K562 (cell line): ENCODE data around the gene GSG1L2. TPM values are rescaled to one million over a fixed set of nuclear protein-coding genes. Genes with fewer than 3 reads are reported as not detected.

Experiments
- HDAC1 ChIP-seq, 2 experiments: fragments of 450-650 bp; IDR thresholded peaks; 2 replicates each; pipeline ENCODE4 v1.6.1; 2016 to 2017; ENCODE audit warnings: inconsistent platforms in 1 of 2, mild to moderate bottlenecking in 1 of 2, moderate library complexity in 1 of 2
- HDAC3 ChIP-seq: fragments of 450-650 bp; IDR thresholded peaks from 2 replicates; pipeline ENCODE4 v1.6.1; 2018; ENCODE audit warnings: borderline replicate concordance, mild to moderate bottlenecking, moderate library complexity; ENCODE audit not compliant: partially characterized antibody
- L3MBTL2 ChIP-seq: fragments of 450-650 bp; IDR thresholded peaks from 2 replicates; pipeline ENCODE4 v1.6.1; 2016; ENCODE audit warnings: mild to moderate bottlenecking, moderate library complexity
- MYNN ChIP-seq, 2 experiments: sonication (generic); formaldehyde crosslinking in 1 of 2; IDR thresholded peaks; 2 replicates each; pipeline versions ENCODE4 v1.5.0 to v1.6.1; 2016 to 2020; ENCODE audit warnings: antibody characterized with exemption in 1 of 2, missing genetic modification reagents in 1 of 2
- NONO ChIP-seq, 2 experiments: fragments of 200-400 bp in 1 of 2; fragments of 450-650 bp in 1 of 2; formaldehyde crosslinking in 1 of 2; IDR thresholded peaks; 2 replicates each; pipeline ENCODE4 v1.6.1; 2017; ENCODE audit warnings: low read depth in 2 of 2, mild to moderate bottlenecking in 2 of 2, moderate library complexity in 2 of 2, low read length in 1 of 2
- RBBP5 ChIP-seq: fragments of 200-600 bp; sonication (generic); IDR thresholded peaks from 2 replicates; pipeline ENCODE4 v1.6.1; 2012; ENCODE audit warnings: borderline replicate concordance, mild to moderate bottlenecking, low read length, control low read depth, inconsistent platforms; ENCODE audit not compliant: insufficient read depth, poor library complexity, severe bottlenecking
- ZNF184 ChIP-seq: sonication (generic); formaldehyde crosslinking; IDR thresholded peaks from 2 replicates; pipeline ENCODE4 v1.5.0; 2020; ENCODE audit warnings: missing genetic modification reagents
- ZNF263 ChIP-seq: sonication (generic); formaldehyde crosslinking; IDR thresholded peaks from 2 replicates; pipeline ENCODE4 v1.8.0; 2022; ENCODE audit warnings: mild to moderate bottlenecking, missing genetic modification reagents, borderline replicate concordance
- ZNF407 ChIP-seq: fragments of 450-650 bp; IDR thresholded peaks from 2 replicates; pipeline ENCODE4 v1.6.1; 2016; ENCODE audit warnings: low read depth
- polyA plus RNA-seq, 8 experiments: library from polyadenylated mRNA; depleted of rRNA in 4 of 8; stranded (reverse) in 5 of 8; unstranded in 3 of 8; fragments of >200 nt; fragmentation: Nextera tagmentation in 2 of 8; fragmentation: Illumina TruSeq in 1 of 8; extraction: Ambion mirVana in 2 of 8; extraction: Trizol in 1 of 8; gene quantifications; 2 replicates each; pipeline versions ENCODE4 v1.2.1 to v1.2.3, GENCODE V29; 2011 to 2014; ENCODE audit warnings: inconsistent platforms in 1 of 8, missing spikeins in 1 of 8
- total RNA-seq, 7 experiments: library from RNA; depleted of rRNA in 6 of 7; stranded (reverse); fragments of >200 nt in 6 of 7; fragmentation: Illumina TruSeq in 2 of 7; extraction: Trizol in 2 of 7; gene quantifications; 2 replicates each; pipeline versions ENCODE4 v1.2.1 to v1.2.3, GENCODE V29; 2011 to 2021; ENCODE audit warnings: low replicate concordance in 1 of 7
- TF ChIP-seq, protein P1 (sequence below): fragments of 250-450 bp; sonication (Bioruptor Pico); IDR thresholded peaks from 2 replicates; pipeline ENCODE4 v1.5.0; 2021

GSG1L2 gene
- total and polyA plus RNA-seq, 9 of the 15 experiments (the other 6 are each of a cell fraction or from before 2014, with no cell fraction given): not detected

DNA sequence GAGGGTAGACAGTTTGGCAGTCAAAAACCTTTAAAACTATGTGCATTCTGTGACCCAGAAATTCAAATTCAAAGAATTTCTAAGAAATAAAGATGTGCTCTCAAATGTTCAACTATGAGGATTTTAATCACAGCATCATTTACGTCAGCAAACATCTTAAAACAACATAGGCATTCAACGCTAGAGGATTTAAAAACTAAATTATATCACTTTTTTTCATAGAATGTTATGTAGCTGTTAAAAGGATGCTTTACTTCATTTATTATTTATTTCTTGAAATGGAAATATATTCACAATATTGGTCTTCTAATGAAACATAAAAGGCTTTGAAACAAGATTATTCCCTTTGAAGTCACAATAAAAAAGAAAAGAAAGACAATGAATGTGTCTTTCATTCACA is 7.5 kb upstream of the GSG1L2 start (continued):
- TF ChIP-seq HDAC3 (no peak), ZNF407 (no peak), ZNF184 (CRISPR knock-in tag) (no peak), RBBP5 (no peak), ZNF263 (CRISPR knock-in tag) (no peak), NONO (IDR thresholded peaks at IDR 0.05; ENCODE audit: low read depth in 2 of 2, low read length in 1 of 2) (no peak), L3MBTL2 (no peak), MYNN (IDR thresholded peaks at IDR 0.05) (no peak), MYNN (CRISPR knock-in tag; IDR thresholded peaks at IDR 0.05) (no peak), HDAC1 (IDR thresholded peaks at IDR 0.05) (no peak)
- TF ChIP-seq, protein P1, sequence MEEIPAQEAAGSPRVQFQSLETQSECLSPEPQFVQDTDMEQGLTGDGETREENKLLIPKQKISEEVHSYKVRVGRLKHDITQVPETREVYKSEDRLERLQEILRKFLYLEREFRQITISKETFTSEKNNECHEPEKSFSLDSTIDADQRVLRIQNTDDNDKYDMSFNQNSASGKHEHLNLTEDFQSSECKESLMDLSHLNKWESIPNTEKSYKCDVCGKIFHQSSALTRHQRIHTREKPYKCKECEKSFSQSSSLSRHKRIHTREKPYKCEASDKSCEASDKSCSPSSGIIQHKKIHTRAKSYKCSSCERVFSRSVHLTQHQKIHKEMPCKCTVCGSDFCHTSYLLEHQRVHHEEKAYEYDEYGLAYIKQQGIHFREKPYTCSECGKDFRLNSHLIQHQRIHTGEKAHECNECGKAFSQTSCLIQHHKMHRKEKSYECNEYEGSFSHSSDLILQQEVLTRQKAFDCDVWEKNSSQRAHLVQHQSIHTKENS (CRISPR knock-in tag): no peak
